ENCODE measurements around the gene FIBP. TPM values are rescaled to one million over a fixed set of nuclear protein-coding genes. Genes with fewer than 3 reads are reported as not detected.

FIBP gene
- 10 to 100 TPM; 20.7 to 38.1 TPM for polyA plus RNA-seq

DNA sequence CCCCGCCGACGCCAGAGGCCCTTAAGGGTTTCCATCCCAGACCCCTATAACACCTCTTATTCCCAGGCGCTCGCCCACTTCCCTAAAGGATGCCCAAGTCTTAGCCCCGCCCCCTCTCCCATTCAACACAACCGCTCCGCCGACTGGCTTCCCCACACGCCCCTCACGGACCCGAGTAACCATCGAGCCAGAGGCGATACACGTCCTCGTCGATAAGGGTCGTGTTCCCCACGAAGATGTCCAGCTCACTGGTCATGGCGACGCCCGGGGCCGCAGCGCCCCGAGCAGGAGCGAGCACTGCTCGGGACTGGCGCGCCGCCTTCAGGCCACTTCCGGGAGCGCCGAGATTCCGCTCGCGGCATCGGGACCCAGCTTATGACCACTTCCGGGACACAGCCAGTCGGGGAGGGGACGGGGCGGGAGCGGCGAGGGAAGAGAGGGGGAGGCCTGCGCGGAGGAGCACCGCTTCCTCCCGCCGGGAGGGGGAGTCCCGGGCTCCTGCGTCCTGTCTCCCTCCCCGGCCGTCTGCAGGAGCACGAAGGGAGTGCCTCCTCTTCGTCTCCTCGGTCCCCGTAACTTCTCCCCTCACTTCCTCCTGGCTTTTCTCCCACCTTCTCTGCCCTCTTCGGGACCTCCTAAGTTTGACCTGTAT, at the start of gene FIBP:
Gene FIBP (minus strand): TSS at position 309 of the 652 bp plus-strand sequence. CDS start 53 bp downstream, at position 256.
- H3K27ac ChIP-seq (ENCODE audit: low read depth in 2 of 2, low read length in 1 of 2): peak within 1 kb of the TSS; percentile 97 to 98

DNA sequence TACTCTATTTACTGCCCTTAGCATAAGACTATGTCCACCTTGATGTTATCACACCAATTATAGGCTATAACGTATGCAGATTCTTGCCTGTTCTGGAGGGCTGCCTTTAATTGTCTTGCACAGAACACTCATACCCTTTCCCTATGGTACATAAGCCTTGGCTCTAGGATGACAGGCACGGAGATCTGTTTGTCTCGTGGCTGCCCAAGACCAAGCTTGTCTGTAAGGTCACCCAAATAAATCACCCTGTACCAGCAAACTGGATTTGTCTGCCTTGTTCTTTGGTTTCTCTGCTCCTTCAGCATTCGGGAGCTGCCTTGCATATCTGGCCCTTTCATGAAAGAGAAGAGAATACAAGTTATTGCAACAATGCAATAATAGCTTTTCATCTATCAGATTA, 49.5 kb upstream of the FIBP start:
- Histone ChIP-seq H3K4me3 (ENCODE audit: low read depth in 1 of 2, low read length in 2 of 2) (no peak overlapping the region), H3K36me3 (ENCODE audit: control insufficient read depth in 2 of 2, insufficient read depth in 2 of 2, low read length in 1 of 2) (no peaks in the 10 kb centered on the region), H3K27ac (ENCODE audit: low read depth in 2 of 2, low read length in 1 of 2) (no peak overlapping the region), H3K9me3 (ENCODE audit: control insufficient read depth in 2 of 2, insufficient read depth in 1 of 2, low read depth in 1 of 2, low read length in 1 of 2) (no peaks in the 10 kb centered on the region), H3K4me1 (ENCODE audit: control insufficient read depth in 2 of 2, insufficient read depth in 2 of 2, low read length in 1 of 2) (no peaks in the 10 kb centered on the region), H3K27me3 (ENCODE audit: control insufficient read depth in 1 of 2, insufficient read depth in 2 of 2, low read length in 2 of 2) (no peaks in the 10 kb centered on the region)
- 40 to 59% methylated on average over 4 of the region's 4 CpGs for WGBS, 2 donors

More for the DNA sequence above, at the start of gene FIBP:
- Histone ChIP-seq H3K4me3 (ENCODE audit: low read depth in 1 of 2, low read length in 2 of 2) (peak within 1 kb of the TSS; percentile 54 to 68), H3K4me1 (ENCODE audit: control insufficient read depth in 2 of 2, insufficient read depth in 2 of 2, low read length in 1 of 2) (peaks cover 5 to 13% of the 10 kb centered on the region in 2 donors), H3K36me3 (ENCODE audit: control insufficient read depth in 2 of 2, insufficient read depth in 2 of 2, low read length in 1 of 2) (peaks cover 0 to 21% of the 10 kb centered on the region in 2 donors), H3K27me3 (ENCODE audit: control insufficient read depth in 1 of 2, insufficient read depth in 2 of 2, low read length in 2 of 2) (no peaks in the 10 kb centered on the region), H3K9me3 (ENCODE audit: control insufficient read depth in 2 of 2, insufficient read depth in 1 of 2, low read depth in 1 of 2, low read length in 1 of 2) (no peaks in the 10 kb centered on the region)
- 0 to 1% methylated on average over 54 to 57 of the region's 57 CpGs for WGBS, 2 donors

DNA sequence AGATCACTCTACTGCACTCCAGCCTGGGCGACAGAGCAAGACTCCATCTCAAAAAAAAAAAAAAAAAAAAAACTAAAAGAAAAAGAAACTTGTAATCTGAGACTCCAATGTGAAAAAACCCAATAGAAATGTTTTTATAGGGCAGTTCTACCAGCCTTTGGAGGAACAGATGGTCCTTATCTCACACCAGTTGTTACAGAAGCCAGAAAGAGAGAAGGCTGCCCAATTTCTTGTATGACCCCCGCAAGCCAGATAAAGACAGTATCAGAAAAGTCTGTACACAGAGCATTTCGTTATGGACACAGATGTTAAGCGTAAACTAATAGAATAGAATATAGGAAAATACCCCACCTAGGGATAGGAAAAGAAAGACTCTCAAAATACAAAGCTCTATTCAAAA, 45.7 kb upstream of the FIBP start:
- H3K27me3 ChIP-seq (ENCODE audit: control insufficient read depth in 1 of 2, insufficient read depth in 2 of 2, low read length in 2 of 2): no peaks in the 10 kb centered on the region
- H3K4me3 ChIP-seq (ENCODE audit: low read depth in 1 of 2, low read length in 2 of 2): no peak overlapping the region
- no peak overlapping the region for H3K27ac ChIP-seq (ENCODE audit: low read depth in 2 of 2, low read length in 1 of 2)
- 61 to 67% methylated on average over 4 of the region's 4 CpGs for WGBS, 2 donors
- H3K4me1 ChIP-seq (ENCODE audit: control insufficient read depth in 2 of 2, insufficient read depth in 2 of 2, low read length in 1 of 2): peaks cover 0 to 3% of the 10 kb centered on the region in 2 donors
- no peaks in the 10 kb centered on the region for H3K9me3 ChIP-seq (ENCODE audit: control insufficient read depth in 2 of 2, insufficient read depth in 1 of 2, low read depth in 1 of 2, low read length in 1 of 2)
- H3K36me3 ChIP-seq (ENCODE audit: control insufficient read depth in 2 of 2, insufficient read depth in 2 of 2, low read length in 1 of 2): no peaks in the 10 kb centered on the region

DNA sequence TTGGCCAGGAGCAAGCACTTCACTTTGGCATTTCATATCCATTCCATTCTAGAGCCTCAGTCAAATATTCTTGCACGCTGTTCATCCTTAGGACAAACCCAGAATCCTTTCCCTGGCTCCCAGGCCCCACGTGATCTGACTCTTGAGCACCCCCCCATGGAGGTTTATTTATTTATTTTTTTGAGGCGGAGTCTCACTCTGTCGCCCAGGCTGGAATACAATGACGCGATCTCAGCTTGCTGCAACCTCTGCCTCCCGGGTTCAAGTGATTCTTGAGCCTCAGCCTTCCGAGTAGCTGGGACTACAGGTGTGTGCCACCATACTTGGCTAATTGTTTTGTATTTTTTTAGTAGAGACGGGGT, 44.3 kb upstream of the FIBP start:
- Histone ChIP-seq H3K4me3 (ENCODE audit: low read depth in 1 of 2, low read length in 2 of 2) (no peak overlapping the region), H3K27me3 (ENCODE audit: control insufficient read depth in 1 of 2, insufficient read depth in 2 of 2, low read length in 2 of 2) (no peaks in the 10 kb centered on the region), H3K4me1 (ENCODE audit: control insufficient read depth in 2 of 2, insufficient read depth in 2 of 2, low read length in 1 of 2) (peaks cover 0 to 3% of the 10 kb centered on the region in 2 donors), H3K9me3 (ENCODE audit: control insufficient read depth in 2 of 2, insufficient read depth in 1 of 2, low read depth in 1 of 2, low read length in 1 of 2) (no peaks in the 10 kb centered on the region), H3K27ac (ENCODE audit: low read depth in 2 of 2, low read length in 1 of 2) (no peak overlapping the region), H3K36me3 (ENCODE audit: control insufficient read depth in 2 of 2, insufficient read depth in 2 of 2, low read length in 1 of 2) (no peaks in the 10 kb centered on the region)
- WGBS, 2 donors: 31 to 36% methylated on average over 9 of the region's 9 CpGs

DNA sequence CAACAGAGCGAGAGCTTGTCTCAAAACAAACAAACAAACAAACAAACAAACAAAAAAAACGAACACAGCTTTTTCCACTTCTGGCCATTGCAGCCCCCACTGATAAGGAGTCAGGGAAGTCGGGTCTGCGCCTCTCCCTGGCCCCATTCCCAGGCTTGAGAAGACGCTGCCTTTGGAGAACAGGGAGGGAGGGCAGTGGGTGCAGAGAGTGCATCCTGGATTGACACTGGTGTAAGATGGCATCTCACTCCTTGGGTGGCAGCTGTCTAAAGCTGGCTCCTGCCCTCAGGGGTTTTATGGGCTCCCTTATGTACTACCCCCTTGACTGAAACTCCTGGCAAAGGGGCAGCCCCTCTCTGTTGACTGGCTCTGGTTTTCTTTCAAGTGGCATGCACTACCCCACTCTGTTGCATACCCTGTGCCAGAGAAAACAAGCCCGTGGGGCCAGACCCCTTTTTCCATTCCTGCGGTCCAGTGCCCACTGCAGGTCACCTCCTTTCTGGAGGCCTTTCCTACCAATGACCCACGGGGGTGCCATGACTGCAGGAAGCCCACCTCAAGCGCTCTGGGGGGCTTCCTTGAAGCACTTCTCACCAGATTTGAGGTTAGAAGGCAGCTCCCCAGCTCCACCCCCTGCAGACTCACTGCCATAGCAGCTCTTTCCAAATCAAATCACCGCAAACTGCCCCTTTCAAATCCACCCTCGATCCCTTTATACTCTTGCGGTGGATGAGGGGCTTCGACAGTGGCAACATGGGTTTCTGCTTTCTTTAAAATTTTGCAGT, 43.7 kb upstream of the FIBP start:
- Histone ChIP-seq H3K9me3 (ENCODE audit: control insufficient read depth in 2 of 2, insufficient read depth in 1 of 2, low read depth in 1 of 2, low read length in 1 of 2) (no peaks in the 10 kb centered on the region), H3K27ac (ENCODE audit: low read depth in 2 of 2, low read length in 1 of 2) (no peak overlapping the region), H3K4me1 (ENCODE audit: control insufficient read depth in 2 of 2, insufficient read depth in 2 of 2, low read length in 1 of 2) (peaks cover 0 to 3% of the 10 kb centered on the region in 2 donors), H3K36me3 (ENCODE audit: control insufficient read depth in 2 of 2, insufficient read depth in 2 of 2, low read length in 1 of 2) (no peaks in the 10 kb centered on the region), H3K4me3 (ENCODE audit: low read depth in 1 of 2, low read length in 2 of 2) (no peak overlapping the region), H3K27me3 (ENCODE audit: control insufficient read depth in 1 of 2, insufficient read depth in 2 of 2, low read length in 2 of 2) (no peaks in the 10 kb centered on the region)
- 53 to 54% methylated on average over 13 of the region's 13 CpGs for WGBS, 2 donors

DNA sequence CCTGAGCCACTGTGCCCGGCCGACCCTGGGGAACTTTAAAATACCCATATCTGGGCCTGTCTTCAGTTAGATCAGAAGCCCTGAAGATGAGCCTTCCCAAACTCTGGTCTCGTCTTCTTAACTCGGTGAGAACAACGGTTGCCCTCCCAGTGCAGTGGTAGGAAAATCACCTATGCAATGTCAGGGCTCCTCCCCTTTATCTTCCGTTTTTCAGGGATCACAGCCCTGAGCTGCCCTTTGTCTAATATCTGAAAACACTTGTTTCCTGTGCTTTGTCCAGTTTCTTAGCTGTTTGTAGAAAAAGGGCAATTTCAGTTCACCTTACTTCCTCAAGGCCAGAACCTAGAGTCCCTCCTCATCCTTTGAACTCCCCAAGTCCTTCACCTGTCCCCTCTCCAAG, 40.4 kb upstream of the FIBP start:
- no peak overlapping the region for H3K27ac ChIP-seq (ENCODE audit: low read depth in 2 of 2, low read length in 1 of 2)
- H3K27me3 ChIP-seq (ENCODE audit: control insufficient read depth in 1 of 2, insufficient read depth in 2 of 2, low read length in 2 of 2): no peaks in the 10 kb centered on the region
- WGBS, 2 donors: 59 to 64% methylated on average over 6 of the region's 6 CpGs
- peaks cover 0 to 3% of the 10 kb centered on the region in 2 donors for H3K4me1 ChIP-seq (ENCODE audit: control insufficient read depth in 2 of 2, insufficient read depth in 2 of 2, low read length in 1 of 2)
- H3K36me3 ChIP-seq (ENCODE audit: control insufficient read depth in 2 of 2, insufficient read depth in 2 of 2, low read length in 1 of 2): peaks cover 0 to 2% of the 10 kb centered on the region in 2 donors
- H3K4me3 ChIP-seq (ENCODE audit: low read depth in 1 of 2, low read length in 2 of 2): no peak overlapping the region
- H3K9me3 ChIP-seq (ENCODE audit: control insufficient read depth in 2 of 2, insufficient read depth in 1 of 2, low read depth in 1 of 2, low read length in 1 of 2): no peaks in the 10 kb centered on the region

DNA sequence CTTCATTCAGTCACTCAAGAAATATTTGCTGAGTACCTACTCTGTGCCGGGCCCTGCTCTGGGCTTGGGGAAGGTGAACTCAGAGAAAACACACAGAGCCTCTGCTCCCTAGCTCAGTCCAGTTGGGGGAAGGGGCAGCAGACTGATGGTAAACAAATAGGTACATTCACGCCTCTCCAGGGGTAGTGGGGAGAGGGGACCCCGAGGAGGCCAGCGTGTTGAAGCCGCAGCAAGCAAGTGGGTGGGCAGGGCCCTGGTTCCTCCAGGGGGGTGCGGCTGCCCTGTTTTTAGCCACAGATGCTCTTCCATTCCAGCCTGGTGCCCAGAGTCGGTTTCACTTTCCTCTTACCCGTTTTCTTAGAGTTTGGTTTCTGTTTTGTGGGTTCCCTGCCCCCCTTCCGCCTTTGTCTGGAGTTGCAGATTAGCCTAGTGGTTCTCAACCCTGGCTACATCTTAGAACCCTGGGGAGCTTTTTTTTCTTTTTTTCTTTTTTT, 39.7 kb upstream of the FIBP start:
- Histone ChIP-seq H3K27ac (ENCODE audit: low read depth in 2 of 2, low read length in 1 of 2) (peak overlapping the region; percentile 35 to 48), H3K4me3 (ENCODE audit: low read depth in 1 of 2, low read length in 2 of 2) (no peak overlapping the region)
- 48 to 51% methylated on average over 9 of the region's 9 CpGs for WGBS, 2 donors

DNA sequence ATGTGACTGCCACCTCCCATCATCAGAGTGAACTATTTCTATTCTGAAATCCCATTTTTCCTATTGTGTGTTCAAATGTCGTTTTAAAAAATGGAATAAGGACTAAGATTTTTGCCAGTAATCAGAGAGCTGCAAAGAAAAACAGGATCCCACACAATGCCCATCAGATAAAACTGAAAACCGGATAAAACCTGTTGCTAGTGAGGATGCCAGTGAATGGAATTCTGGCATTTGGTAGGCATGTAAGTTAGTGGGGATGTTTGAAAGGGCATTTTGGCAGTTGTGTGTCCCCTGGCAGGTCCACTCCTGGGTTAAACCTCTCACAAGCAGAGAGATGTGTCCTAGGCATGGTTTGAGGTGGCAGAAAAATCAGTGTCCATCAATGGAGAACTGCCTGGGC, 37.1 kb upstream of the FIBP start:
- Histone ChIP-seq H3K27ac (ENCODE audit: low read depth in 2 of 2, low read length in 1 of 2) (no peak overlapping the region), H3K4me3 (ENCODE audit: low read depth in 1 of 2, low read length in 2 of 2) (no peak overlapping the region), H3K9me3 (ENCODE audit: control insufficient read depth in 2 of 2, insufficient read depth in 1 of 2, low read depth in 1 of 2, low read length in 1 of 2) (no peaks in the 10 kb centered on the region), H3K4me1 (ENCODE audit: control insufficient read depth in 2 of 2, insufficient read depth in 2 of 2, low read length in 1 of 2) (peaks cover 5 to 8% of the 10 kb centered on the region in 2 donors), H3K27me3 (ENCODE audit: control insufficient read depth in 1 of 2, insufficient read depth in 2 of 2, low read length in 2 of 2) (no peaks in the 10 kb centered on the region), H3K36me3 (ENCODE audit: control insufficient read depth in 2 of 2, insufficient read depth in 2 of 2, low read length in 1 of 2) (peaks cover 0 to 8% of the 10 kb centered on the region in 2 donors)
- 71 to 73% methylated on average over 2 of the region's 2 CpGs for WGBS, 2 donors

More for the DNA sequence above, 39.7 kb upstream of the FIBP start:
- H3K36me3 ChIP-seq (ENCODE audit: control insufficient read depth in 2 of 2, insufficient read depth in 2 of 2, low read length in 1 of 2): peaks cover 0 to 4% of the 10 kb centered on the region in 2 donors
- no peaks in the 10 kb centered on the region for H3K27me3 ChIP-seq (ENCODE audit: control insufficient read depth in 1 of 2, insufficient read depth in 2 of 2, low read length in 2 of 2)
- no peaks in the 10 kb centered on the region for H3K9me3 ChIP-seq (ENCODE audit: control insufficient read depth in 2 of 2, insufficient read depth in 1 of 2, low read depth in 1 of 2, low read length in 1 of 2)
- peaks cover 0 to 3% of the 10 kb centered on the region in 2 donors for H3K4me1 ChIP-seq (ENCODE audit: control insufficient read depth in 2 of 2, insufficient read depth in 2 of 2, low read length in 1 of 2)

DNA sequence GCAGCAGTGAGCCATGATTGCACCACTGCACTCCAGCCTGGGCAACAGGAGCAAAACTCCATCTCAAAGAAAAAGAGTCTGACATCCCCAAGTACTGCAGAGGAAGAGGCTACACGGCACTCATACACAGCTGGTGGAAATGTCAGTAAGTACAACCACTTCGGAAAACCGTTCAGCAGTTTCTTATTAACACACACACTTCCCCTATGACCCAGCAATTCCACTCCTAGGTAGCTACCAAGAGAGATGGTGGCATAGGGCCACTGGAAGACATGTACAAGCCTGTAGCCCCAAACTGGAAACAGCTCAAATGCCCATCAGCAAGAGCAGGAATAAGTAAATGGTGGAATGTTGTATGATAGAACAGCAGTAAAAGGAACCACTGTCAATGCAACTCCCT, 34.3 kb upstream of the FIBP start:
- WGBS, 2 donors: 73 to 82% methylated on average over 3 of the region's 3 CpGs
- Histone ChIP-seq H3K4me3 (ENCODE audit: low read depth in 1 of 2, low read length in 2 of 2) (no peak overlapping the region), H3K27me3 (ENCODE audit: control insufficient read depth in 1 of 2, insufficient read depth in 2 of 2, low read length in 2 of 2) (no peaks in the 10 kb centered on the region), H3K9me3 (ENCODE audit: control insufficient read depth in 2 of 2, insufficient read depth in 1 of 2, low read depth in 1 of 2, low read length in 1 of 2) (no peaks in the 10 kb centered on the region), H3K36me3 (ENCODE audit: control insufficient read depth in 2 of 2, insufficient read depth in 2 of 2, low read length in 1 of 2) (peaks cover 0 to 8% of the 10 kb centered on the region in 2 donors), H3K27ac (ENCODE audit: low read depth in 2 of 2, low read length in 1 of 2) (no peak overlapping the region), H3K4me1 (ENCODE audit: control insufficient read depth in 2 of 2, insufficient read depth in 2 of 2, low read length in 1 of 2) (peaks cover 12 to 17% of the 10 kb centered on the region in 2 donors)
